ENCODE measurements around the gene NT5E.
A peak's percentile ranks its signal among the peaks of the same experiment; 100 is the strongest.

Gene NT5E

DNA sequence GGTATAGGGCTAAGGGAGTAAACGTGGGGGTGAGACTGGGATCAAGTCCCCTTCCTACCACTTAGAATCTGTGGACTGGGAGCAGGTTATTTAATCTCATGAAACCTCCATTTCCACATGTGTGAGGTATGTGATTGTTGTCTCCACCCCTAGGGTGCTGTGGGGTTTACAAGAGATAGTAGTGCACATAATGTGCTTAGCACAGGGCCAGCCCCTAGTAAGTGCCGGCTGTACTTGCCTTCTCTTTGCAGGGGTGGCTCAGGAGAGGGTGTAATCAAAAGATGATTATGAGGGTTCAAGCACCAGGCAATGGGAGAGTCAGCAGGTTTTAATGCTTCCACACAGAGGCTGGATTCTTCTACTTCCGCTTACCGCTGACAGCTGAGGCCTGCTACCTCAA lies 6.9 kb downstream of the NT5E start:
- H3K9me3 ChIP-seq, result no peaks in the 10 kb centered on the region
- DNase-seq, result no peak
- peaks cover 0 to 89% (median 54%) of the 10 kb centered on the region in 4 donors for H3K4me1 ChIP-seq
- no peaks in the 10 kb centered on the region for H3K27me3 ChIP-seq
- TF ChIP-seq, protein P1, sequence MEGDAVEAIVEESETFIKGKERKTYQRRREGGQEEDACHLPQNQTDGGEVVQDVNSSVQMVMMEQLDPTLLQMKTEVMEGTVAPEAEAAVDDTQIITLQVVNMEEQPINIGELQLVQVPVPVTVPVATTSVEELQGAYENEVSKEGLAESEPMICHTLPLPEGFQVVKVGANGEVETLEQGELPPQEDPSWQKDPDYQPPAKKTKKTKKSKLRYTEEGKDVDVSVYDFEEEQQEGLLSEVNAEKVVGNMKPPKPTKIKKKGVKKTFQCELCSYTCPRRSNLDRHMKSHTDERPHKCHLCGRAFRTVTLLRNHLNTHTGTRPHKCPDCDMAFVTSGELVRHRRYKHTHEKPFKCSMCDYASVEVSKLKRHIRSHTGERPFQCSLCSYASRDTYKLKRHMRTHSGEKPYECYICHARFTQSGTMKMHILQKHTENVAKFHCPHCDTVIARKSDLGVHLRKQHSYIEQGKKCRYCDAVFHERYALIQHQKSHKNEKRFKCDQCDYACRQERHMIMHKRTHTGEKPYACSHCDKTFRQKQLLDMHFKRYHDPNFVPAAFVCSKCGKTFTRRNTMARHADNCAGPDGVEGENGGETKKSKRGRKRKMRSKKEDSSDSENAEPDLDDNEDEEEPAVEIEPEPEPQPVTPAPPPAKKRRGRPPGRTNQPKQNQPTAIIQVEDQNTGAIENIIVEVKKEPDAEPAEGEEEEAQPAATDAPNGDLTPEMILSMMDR (IDR thresholded peaks at IDR 0.05), result no peak
- intact Hi-C loops (cut with DNase I; ENCODE audit: low total_unique reads), result no loop called here
- no peak overlapping the region for H3K4me3 ChIP-seq
- H3K27ac ChIP-seq, result peak overlapping the region; percentile 14 to 66
- H3K36me3 ChIP-seq, result no peaks in the 10 kb centered on the region

DNA sequence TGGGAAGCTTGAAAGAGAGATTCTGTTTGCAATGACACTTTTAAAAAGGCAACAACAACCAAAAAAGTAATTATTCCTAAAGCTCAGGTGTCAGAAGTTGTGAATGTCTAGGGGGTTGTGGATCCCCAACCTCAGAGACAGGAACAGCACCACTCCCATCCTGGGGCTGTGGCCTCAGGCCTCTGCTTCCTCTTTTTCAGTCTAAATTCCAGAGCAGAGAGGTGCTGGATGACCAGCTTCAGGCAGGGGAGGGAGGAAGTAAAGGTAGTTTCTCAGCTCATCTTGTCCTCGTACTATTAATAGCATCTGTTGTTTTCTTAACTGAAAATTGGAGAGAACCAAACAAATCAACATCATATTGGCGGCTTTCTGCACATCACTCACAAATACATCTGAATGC lies 8.3 kb downstream of the NT5E start:
- intact Hi-C loops (cut with DNase I; ENCODE audit: low total_unique reads), result no loop called here
- no peaks in the 10 kb centered on the region for H3K9me3 ChIP-seq
- TF ChIP-seq, protein P1 (IDR thresholded peaks at IDR 0.05), result no peak
- H3K27me3 ChIP-seq, result no peaks in the 10 kb centered on the region
- DNase-seq, result no peak
- no peak overlapping the region for H3K4me3 ChIP-seq
- H3K36me3 ChIP-seq, result no peaks in the 10 kb centered on the region
- H3K4me1 ChIP-seq, result peaks cover 0 to 89% (median 56%) of the 10 kb centered on the region in 4 donors
- peak overlapping the region; percentile 58 to 66 for H3K27ac ChIP-seq

DNA sequence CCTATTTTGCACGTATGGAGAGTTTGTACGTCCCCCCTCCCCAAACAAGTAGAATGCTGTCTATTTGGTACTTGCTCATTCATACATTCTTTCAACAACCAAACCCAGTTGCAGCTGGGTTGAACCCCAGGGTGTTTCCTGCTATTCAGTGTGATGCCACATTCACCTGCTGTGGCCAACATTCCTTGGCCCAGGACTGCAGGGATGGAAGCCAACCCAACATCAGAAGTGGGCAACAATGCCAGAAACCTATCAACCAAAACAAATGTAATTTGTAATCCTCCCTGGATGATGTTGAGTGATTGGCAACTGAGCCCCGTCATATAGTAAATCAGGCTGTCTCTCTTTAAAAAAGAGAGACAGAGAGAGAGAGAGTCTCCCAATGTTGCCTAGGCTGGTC lies 8.9 kb downstream of the NT5E start:
- H3K9me3 ChIP-seq, result no peaks in the 10 kb centered on the region
- no peaks in the 10 kb centered on the region for H3K27me3 ChIP-seq
- TF ChIP-seq, protein P1 (IDR thresholded peaks at IDR 0.05), result no peak
- intact Hi-C loops (cut with DNase I; ENCODE audit: low total_unique reads), result no loop called here
- H3K27ac ChIP-seq, result peak overlapping the region; percentile 58 to 66
- no peak for DNase-seq
- no peak overlapping the region for H3K4me3 ChIP-seq
- peaks cover 0 to 90% (median 57%) of the 10 kb centered on the region in 4 donors for H3K4me1 ChIP-seq
- no peaks in the 10 kb centered on the region for H3K36me3 ChIP-seq

DNA sequence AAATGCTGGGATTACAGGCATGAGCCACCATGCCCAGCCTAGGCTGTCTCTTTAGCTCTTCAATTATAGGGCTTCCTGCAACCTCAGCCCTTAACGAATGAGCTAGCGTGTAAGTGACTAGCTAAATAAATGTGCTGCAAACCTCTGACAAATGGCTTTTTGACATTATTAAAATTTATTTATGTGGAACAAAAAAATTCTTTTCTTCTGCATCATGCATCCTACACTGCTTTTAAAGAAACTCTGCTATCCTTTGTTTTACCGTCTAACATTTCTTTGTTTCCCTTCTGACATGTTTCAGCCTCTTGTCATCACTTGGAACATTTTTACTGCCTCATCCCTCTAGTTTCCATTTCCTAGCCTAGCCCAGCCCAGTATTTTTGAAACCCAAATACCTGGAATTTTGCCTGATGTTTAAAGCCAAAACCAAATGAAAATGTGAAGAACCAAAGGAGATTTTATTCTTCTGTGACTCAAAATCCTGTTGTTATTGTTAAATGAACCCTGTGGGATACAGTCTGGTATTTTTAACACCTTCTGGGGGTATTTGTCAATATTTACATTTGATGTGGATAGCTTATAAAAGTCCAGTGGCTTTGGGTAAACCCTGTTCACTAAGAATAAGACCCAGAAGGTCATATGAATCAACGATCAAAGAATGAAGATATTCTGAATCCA lies 9.5 kb downstream of the NT5E start:
- H3K9me3 ChIP-seq, result no peaks in the 10 kb centered on the region
- peaks cover 0 to 92% (median 60%) of the 10 kb centered on the region in 4 donors for H3K4me1 ChIP-seq
- peak overlapping the region; percentile 58 to 66 for H3K27ac ChIP-seq
- no peaks in the 10 kb centered on the region for H3K36me3 ChIP-seq
- TF ChIP-seq, protein P1 (IDR thresholded peaks at IDR 0.05), result no peak
- no peaks in the 10 kb centered on the region for H3K27me3 ChIP-seq
- no peak for DNase-seq
- H3K4me3 ChIP-seq, result no peak overlapping the region
- intact Hi-C loops (cut with DNase I; ENCODE audit: low total_unique reads), result no loop called here

DNA sequence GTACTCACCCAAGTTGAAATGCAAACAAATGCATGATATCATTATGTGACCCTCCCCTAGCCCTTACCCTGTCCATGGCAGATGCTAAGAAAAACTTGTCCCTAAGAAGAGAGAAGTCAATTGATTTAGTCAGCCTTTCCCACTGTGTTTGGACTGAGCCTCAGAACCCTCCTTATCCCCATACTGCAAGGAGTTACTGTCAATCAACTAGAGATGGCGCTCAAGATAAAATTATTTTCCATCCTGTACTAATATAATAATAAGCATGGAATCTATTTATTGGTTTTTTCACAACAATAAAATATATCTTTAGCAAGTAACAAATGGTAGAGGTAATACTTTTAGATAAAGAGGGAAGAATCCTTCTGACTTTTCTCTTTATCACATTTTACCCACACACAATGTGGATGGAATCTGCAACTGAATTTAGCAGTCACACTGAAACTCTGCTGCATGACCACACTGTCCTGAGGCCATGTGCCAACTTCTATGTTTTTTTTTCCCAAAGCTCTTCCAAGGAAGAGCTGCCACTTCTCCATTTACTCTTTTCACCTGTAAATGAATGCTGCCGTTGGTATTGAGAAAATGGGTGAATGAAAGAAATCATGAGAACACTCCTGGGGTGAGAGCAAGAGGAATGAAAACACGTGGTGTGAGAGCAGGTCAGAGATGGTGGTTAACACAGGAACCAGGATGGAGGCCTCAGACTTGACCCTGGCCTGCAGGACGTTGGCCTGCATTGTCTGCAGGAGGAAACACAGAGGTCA lies 10.5 kb downstream of the NT5E start:
- H3K27me3 ChIP-seq, result no peaks in the 10 kb centered on the region
- no peaks in the 10 kb centered on the region for H3K9me3 ChIP-seq
- peak overlapping the region; percentile 66 to 71 for H3K27ac ChIP-seq
- H3K36me3 ChIP-seq, result no peaks in the 10 kb centered on the region
- H3K4me3 ChIP-seq, result no peak overlapping the region
- DNase-seq, result no peak
- TF ChIP-seq, protein P1 (IDR thresholded peaks at IDR 0.05), result no peak
- intact Hi-C loops (cut with DNase I; ENCODE audit: low total_unique reads), result no loop called here
- peaks cover 0 to 99% (median 69%) of the 10 kb centered on the region in 4 donors for H3K4me1 ChIP-seq

Measured in tibial artery (tissue), 4 donors.